NCI-H82 (cell line): ENCODE measurements around the gene CABP1.
"Not testable (repeated sequence)": the region's sequence is repeated elsewhere in the genome, so short reads cannot be mapped to it uniquely, and the experiment has no call there.

Experiments
- DNase-seq: peaks from one replicate; lab custom pipeline; 2025; lab: John Stamatoyannopoulos, UW

The CABP1 gene

DNA sequence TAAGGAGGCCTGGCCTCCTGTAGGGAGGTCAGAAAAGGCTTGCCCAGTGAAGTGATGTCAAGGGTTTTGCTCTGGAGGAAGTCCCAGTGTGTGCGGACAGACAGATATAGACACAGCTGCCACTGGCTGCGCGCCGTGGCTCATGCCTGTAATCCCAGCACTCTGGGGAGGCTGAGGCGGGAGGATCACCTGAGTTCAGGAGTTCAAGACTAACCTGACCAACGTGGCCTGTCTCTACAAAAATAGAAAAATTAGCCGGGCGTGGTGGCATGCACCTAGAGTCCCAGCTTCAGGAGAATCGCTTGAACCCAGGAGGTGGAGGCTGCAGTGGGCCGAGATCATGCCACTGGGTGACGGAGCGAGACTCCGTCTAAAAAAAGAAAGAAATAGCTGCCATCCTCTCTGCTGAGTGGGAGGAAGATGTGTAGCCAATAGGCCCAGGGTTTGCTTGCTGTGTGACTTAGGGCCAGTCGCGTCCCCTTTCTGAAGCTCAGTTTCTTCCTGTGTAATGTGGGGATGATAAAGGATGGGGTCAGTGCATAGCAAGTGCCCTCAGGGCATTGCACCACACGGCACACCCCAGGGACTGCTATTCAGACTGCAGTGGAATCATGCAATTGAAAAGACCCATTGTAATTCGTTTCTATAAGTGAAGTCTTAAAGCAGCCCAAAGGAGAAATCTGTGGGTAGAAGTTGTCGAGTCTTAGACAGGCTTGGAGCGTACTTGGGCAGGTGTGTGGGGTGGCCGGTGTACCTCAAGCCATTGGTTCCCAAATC is 27.9 kb downstream of the CABP1 start:
- DNase-seq, result no peak

DNA sequence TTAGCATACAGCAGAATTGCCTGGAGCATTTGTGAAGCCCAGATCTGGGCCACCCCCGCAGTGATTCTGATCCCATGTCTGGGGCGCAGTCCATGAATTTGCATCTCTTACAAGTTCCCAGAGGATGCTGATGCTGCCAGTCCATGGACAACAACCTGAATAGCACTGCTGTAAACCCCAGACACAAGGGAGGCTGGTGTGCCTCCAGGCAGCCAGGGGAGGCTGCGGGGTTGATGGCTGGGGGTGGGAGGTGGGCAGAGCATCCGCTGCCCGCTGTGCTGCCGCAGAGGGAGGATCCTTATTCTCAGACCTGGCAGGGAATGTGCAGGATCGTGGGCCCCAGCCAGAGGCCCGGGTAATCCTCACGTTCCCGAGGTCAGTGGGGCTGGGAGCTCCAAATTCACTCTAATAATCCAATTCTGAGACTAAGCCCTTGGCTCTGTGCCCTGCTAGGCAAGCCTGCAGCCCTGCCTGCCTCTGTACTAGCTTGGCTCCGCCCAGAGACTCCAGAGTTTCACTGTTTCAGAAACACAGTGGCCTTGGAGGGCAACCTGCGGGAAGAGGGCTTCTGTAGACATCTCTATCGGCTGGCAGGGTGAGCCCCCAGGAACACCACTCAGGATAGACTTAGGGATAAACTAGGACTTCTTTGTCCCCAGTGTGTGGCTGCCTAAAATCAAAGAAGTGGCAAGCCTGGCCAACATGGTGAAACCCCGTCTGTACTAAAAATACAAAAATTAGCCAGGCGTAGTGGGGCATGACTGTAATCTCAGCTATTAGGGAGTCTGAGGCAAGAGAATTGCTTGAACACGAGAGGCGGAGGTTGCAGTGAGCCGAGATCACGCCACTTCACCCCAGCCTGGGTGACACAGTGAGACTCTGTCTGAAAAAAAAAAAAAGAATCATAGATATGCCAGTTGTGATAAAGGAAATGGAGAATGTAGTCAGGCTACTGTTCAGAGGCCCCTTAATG is 28.7 kb downstream of the CABP1 start:
- DNase-seq, result peak; percentile 99

DNA sequence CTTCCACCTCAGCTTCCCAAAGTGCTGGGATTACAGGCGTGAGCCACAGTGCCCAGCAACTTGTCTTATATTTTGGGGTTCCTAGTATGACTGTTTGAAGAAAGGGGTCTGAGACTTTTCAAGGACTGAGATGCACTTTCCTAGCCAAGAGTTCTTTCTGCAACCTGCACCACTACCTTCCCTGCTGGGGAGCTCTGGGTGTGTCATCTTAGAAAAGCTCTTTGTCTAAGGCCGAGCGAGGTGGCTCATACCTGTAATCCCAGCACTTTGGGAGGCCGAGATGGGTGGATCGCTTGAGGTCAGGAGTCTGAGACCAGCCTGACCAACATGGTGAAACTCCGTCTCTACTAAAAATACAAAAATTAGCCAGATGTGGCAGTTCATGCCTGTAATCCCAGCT is 29.8 kb downstream of the CABP1 start:
- DNase-seq, result not testable (repeated sequence)

DNA sequence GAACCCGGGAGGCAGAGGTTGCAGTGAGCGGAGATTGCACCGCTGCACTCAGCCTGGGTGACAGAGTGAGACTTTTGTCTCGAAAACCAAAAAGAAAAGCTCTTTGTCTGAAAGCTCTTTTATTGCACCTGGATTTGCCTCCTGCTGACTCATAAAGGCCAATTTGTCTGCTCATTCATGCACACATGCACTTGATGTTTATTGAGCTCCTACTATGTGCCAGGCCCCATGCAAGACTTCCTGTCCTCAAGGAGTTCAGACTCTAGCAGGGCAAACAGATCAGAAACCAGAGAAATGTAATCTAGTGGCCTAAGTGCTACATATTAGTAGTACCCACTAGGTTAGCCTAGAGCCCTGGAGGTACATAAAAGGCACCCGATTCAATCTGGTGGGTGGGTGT is 30.2 kb downstream of the CABP1 start:
- no peak for DNase-seq

DNA sequence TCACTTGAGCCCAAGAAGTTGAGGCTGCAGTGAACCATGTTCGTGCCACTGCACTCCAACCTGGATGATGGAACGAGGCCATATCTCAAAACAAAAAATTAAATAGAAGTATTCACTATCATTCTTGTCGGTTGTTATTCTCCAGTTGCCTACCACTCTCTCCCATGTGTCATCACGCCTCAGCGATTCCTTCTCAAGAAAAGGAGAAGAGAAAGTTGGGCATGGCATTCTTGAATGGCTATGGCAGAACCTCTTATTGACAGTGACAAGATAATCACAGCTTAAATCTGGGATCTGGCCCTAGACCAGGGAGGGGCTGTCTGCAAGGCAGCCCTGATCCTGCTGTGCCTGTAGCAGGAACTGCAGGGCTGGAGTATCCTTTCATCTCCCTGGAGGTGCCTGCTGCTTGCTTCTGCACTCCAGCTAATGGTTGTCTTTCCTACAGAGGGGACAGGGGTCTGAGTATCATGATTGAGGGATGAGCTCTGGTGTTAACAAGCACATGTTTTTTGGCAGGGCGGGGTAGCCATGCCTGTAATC is 33.7 kb downstream of the CABP1 start:
- peak; percentile 75 for DNase-seq

DNA sequence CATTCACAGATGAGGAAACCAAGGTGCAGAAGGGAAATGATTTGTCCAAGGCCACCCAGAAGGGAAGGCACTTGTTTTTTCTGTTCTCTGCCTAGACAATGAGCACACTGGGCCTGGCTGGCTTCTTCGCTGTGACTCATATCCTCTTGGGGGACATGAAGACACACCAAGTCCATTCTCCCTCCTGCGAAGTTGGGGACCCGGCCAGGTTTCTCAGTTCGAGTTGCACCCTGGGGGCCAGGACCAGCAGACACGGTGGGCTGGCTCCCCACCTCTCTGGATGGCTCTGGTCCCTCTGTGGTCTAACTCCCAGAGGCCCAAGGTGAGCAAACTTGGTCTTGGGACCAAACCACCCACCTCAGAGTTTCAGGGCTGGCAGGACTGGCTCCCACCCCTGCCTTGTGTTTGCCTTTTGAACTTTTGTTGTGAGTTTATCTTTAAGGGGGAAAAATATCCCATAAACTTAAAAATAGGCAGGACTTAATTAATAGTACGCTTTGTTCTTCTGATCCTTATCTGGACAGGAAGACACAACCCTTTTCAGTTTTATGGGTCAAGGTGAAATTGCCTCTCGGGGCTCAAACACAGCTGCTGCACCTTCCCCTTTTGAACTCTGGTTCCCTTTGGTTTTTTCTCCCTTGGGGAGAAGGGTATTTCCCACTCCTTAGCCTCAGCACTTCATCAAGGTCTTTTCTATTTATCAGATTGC is 37.5 kb downstream of the CABP1 start:
- no peak for DNase-seq

DNA sequence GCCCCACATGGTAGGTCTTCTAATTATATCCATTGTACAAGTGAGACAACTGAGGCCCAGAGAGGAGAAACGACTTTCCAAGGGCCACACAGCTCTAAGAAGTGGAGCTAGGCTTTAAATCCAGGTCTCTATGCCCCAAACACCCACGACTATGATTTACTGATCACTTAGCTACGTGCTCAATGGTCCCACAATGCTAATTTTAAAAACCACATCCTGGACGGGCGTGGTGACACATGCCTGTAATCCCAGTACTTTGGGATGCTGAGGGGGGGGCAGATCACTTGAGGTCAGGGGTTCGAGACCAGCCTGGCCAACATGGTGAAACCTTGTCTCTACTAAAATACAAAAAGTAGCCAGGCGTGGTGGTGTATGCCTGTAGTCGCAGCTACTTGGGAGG is 38.1 kb downstream of the CABP1 start:
- no peak for DNase-seq

DNA sequence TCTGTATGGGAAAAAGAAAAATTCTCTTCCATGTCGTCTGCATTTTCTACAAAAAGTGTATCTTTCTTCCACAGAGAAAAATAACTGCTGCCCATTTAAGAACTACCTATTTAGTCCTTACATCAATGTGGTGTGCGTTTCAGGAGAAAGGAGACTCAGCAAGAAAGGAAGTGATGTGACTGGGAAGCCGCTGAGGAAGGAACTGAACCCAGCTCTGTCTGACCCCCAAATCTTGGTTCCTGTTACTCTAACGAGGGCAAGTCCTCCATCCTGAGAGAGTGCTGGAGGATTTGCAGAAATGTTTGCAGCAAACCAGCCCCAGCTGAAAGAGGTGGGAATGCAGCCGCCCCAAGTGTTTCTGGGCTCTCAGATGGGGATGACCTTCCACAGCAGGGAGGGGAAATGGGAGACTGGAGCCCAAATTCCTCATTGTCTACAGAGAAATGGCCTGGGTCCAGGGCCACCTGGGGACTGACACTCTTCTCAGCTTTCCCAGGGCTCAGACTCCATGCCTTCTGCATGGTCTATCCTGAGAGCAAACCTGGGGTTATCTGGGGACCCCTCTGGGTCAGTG is 39.8 kb downstream of the CABP1 start:
- no peak for DNase-seq

DNA sequence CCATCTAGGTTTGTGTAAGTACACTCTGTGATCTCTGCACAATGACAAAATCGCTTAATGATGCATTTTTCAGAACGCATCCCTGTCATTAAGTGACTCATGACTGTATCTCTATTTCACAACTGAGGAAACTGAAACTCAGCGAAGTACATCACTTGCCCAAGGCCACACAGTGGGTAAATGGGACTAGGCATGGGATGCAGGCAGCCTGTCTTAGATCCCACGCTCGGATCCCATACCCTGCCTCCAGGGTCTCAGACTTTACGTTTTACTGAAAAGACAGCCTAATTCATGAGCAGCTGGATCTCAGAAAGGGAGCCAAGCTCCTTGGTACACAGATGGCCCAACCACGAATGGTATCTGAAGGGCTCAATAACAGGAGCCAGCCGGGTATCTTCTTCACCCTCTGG is 44.1 kb downstream of the CABP1 start:
- no peak for DNase-seq

DNA sequence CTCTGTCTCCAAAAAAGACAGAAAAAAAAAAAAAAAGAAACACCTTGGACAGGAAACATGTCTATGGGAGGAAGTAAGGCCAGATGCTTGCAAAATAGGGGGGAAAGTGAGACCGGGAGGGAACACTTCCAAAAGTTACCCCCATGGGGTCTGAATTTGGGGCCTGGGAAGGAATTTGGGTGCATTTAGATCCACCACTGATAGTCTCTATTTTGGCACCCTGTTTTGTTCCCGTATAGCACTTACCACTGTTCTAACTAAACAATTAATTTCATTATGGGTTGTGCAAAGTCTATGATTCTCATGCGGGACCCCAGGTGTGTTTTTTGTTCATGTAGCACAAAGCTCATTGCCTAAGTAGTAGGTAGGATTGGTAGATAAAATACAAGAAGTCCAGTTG is 45.1 kb downstream of the CABP1 start:
- DNase-seq, result no peak

DNA sequence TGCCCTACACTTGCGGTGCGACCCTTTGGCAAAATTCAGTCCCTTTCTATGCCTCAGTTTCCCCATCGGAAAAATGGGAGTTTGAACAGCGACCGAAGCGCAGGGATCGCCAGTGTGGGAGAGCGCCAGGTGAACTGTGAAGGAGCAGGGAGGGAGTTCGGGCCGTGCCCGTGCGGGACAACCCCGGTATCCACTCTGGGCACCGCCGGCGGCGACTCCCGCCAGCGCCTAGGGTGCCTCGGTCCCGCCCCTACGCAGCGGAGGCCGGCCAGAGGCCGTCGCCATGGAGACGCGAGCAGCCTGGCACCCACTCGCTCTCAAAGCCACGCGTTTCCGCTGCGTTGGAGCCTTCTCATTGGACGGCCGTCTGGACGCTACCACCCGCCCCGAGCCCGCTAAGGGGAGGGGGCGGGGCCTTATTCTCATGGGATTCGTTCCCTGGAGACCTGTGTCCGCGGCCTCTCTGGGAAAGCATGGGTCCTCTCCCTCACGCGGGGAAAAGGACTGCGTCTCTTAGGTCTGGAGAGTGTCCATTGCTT is 45.8 kb downstream of the CABP1 start:
- peak; percentile 100 for DNase-seq

DNA sequence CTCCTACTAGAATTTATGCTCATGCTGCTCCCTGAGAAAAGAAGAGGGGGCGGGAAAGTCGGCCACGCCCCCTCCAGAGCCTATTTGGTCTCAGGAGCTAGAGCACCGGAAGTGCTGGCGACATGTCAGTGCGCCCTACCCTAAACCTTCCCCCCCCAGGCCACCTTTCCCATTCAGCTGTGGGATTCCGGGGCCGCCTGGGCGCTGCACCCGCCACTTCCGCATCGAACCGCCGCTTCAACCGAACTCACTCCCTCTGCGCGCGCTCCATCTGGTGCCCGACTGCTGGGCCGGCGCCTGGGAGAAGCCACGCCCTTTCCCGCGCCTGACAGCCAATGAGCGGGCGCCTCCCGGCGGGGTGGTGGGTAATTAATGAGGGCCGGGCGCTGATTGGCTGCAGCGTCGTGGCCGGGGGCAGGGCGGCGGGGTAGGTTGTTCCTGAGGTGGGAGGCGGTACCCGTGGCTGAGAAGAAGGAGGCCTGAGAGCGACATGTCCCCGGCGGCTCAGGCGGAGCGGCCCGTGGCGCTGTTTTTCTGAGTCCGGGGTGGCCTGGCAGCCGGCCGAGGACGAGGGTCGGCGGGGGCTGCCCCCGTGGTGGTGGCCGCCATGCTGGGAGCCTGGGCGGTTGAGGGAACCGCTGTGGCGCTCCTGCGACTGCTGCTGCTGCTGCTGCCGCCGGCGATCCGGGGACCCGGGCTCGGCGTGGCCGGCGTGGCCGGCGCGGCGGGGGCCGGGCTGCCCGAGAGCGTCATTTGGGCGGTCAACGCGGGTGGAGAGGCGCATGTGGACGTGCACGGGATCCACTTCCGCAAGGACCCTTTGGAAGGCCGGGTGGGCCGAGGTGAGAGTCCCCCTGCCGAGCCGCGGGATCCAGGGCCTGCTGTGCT is 46.5 kb downstream of the CABP1 start, which contains the start of gene MLEC:
Gene MLEC (plus strand): TSS at position 460 of the 888 bp plus-strand sequence. CDS start 148 bp downstream, at position 608.
- peak; percentile 99 for DNase-seq

DNA sequence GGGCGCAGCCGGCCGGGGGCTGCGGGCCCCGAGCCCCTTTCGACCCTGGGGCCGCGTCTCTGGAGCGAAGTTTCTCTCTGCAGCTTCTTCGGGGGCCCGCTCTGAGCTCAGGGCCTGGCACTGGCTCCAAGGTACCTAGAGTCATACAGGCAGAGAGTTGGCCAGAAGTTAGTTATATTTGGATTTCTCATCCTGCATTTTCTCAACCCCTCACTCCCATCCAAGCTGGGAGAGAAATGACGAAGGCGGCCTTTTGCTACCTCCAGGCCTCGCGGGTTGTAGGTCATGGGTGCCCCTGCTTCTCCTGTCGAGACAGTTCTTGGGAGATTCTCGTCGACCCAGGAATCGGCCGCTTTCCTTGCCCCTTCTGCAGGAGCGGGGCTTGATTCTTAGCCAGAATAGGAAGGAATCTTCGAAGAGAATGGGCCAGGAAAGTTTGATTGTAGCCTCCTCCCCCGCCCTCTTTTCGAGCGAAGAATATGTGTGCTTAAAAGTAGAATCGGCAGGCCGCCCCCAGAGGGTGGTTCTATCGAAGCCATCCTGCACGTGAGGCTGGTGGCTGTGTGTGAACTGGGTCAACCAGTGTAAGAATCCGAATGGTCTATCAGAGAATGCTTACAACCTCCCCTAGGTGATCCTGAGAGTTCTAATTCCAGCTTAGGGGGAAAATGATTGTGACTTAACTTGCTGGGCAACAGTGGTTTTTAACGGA is 47.3 kb downstream of the CABP1 start:
- peak; percentile 53 for DNase-seq

DNA sequence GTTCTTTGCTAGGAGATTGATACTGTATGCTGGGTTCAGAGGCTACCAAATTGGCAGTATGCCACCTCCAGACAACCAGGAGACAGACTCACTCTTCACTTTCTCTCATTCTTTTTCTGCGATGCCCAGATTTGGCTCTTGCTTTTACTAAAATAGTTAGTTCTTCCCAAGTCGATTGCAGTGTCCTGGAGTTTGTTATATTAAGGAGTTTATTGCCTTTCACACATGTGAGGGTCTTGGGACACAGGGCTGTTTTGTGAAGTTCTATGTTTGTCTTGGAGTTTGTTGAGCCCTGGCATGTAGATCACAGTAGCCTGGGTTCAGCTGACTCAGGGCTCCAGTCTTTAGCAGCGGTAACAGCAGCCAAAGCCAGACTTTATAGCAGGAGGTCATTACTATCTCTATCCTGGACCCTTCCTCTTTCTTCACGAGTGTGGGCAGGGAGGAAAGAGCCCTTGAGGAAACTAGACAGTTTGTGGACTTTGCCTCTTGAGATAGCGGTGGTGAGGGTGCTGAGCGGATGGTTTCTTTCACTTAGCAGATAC is 48.2 kb downstream of the CABP1 start:
- DNase-seq, result no peak

DNA sequence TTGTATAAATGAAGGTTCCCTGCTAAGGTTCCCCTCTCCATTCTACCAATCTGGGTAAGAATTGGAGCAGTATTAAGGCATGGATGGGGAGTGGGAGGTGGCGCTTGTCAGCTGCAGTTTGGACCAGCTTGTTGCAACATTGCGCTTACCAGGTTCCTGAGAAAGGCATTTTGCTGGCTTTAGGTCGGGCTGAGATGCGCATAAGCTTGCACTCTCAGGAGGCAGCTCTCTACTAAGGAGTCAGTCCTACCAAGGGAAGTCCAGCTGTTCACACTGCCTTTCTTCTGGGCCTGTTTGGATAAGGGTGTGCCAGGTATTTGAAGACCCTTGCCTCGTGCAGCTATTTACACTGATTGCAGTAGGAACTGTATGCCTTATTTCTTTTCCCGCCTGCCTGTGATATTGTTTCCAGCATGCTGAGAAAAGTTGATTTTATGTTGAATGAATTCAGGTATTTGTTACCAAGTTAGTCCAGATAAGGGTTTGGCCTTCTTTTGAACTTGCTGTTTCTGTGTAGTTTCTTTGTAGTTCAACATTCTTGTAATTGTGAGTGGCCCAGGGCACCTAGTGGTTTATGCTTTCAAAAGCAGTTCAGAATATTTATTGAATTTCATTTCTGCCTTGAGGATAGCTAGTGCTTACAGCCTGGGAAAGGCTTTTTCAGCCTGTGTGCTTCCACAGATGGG is 49.1 kb downstream of the CABP1 start:
- DNase-seq, result no peak

DNA sequence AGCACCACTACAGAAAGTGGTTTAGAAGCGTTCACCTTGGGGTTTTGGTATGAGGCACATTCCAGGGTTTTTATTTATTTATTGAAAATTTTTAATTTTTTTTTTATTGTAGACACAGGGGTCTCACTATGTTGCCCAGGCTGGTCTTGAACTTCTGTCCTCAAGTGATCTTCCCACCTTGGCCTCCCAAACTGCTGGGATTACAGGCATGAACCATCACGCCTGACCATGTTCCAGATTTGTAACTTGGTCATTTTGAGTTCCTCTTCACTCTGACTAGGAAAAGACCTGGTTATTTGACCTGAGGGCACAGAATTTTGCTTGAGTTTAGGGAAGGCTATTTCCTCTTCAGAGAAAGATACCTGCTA is 49.6 kb downstream of the CABP1 start:
- no peak for DNase-seq

DNA sequence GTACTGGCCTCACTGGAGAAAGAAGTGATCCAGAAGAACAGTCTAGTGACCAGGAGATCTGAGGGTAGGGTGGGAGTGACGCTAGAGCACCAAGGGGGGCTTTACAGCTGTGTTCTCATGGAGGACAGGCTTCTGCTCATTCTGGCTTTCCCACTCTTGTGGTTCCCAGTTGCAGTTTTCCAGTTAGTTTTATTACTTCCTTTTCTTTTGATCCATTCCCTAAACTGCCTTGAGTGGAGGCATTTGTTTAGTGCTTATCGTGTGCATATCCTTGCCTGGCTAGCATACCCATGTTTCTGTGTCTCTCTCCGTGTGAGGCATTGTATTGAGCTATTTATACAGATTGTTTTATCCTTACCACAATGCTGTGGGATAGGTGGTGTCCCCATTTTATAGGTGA is 50.6 kb downstream of the CABP1 start:
- DNase-seq, result no peak

DNA sequence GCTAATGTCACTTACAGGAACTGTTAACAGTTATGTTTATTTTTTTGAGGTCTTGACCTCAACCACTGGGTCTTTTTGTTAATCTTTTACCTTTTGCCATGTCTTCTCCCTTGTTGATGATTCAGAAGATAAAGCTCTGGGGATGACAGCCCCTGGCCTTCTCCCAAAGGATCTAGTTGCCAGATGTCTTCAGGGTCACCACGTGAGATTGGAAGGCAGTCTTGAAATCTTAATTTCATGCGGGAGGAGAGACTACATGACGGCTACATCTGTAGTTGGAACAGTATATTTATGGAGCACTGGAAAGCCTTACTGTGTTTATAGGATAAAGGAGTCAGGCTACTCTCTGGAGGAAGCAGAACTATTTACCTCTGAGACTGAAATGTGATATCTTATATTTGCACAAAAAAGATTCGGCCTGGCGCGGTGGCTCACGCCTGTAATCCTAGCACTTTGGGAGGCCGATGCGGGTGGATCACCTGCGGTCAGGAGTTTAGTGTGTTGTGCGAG is 52.2 kb downstream of the CABP1 start:
- peak; percentile 12 for DNase-seq

DNA sequence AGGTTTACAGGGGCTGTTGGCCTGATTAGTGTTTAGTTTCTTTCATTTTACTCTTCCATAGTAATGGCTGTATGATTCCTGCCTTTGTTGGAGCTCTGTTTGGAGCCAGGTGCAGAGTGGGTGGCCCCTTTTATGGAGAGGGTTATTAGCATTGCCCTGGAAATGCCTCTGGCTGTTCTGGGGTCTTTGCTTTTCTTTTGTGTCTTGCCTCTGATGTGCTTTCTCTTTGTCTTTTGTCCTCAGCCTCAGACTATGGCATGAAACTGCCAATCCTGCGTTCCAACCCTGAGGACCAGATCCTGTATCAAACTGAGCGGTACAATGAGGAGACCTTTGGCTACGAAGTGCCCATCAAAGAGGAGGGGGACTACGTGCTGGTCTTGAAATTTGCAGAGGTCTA is 53.4 kb downstream of the CABP1 start:
- DNase-seq, result no peak
